ENCODE results near the gene SMIM32.

Gene SMIM32

GRCh38 chr5:136200761-136201160 lies 7.8 kb upstream of the SMIM32 start:
- H3K27ac ChIP-seq, result no peak overlapping the region
- TF ChIP-seq CTCF (IDR thresholded peaks at IDR 0.05), result no peak
- no peak for TF ChIP-seq ZFX (IDR thresholded peaks at IDR 0.05; ENCODE audit: borderline replicate concordance)

GRCh38 chr5:136200130-136200529 lies 7.2 kb upstream of the SMIM32 start:
- TF ChIP-seq ZFX (IDR thresholded peaks at IDR 0.05; ENCODE audit: borderline replicate concordance), result no peak
- TF ChIP-seq CTCF (IDR thresholded peaks at IDR 0.05), result no peak
- no peak overlapping the region for H3K27ac ChIP-seq

- H3K27ac ChIP-seq, result no peak overlapping the region
- no peak for TF ChIP-seq CTCF (IDR thresholded peaks at IDR 0.05)
- TF ChIP-seq ZFX (IDR thresholded peaks at IDR 0.05; ENCODE audit: borderline replicate concordance), result no peak
These were observed 6.4 kb upstream of the SMIM32 start for GRCh38 chr5:136199408-136199807.

- H3K27ac ChIP-seq, result no peak overlapping the region
- no peak for TF ChIP-seq ZFX (IDR thresholded peaks at IDR 0.05; ENCODE audit: borderline replicate concordance)
- no peak for TF ChIP-seq CTCF (IDR thresholded peaks at IDR 0.05)
These were observed 5.5 kb upstream of the SMIM32 start for GRCh38 chr5:136198453-136198852.

- TF ChIP-seq ZFX (IDR thresholded peaks at IDR 0.05; ENCODE audit: borderline replicate concordance) (no peak), CTCF (IDR thresholded peaks at IDR 0.05) (no peak)
- no peak overlapping the region for H3K27ac ChIP-seq
These were observed 4.6 kb upstream of the SMIM32 start for GRCh38 chr5:136197462-136198142.

GRCh38 chr5:136195971-136196820 lies 3.2 kb upstream of the SMIM32 start:
- H3K27ac ChIP-seq, result no peak overlapping the region
- TF ChIP-seq ZFX (IDR thresholded peaks at IDR 0.05; ENCODE audit: borderline replicate concordance) (no peak), CTCF (IDR thresholded peaks at IDR 0.05) (no peak)

GRCh38 chr5:136194576-136194975 lies 1.6 kb upstream of the SMIM32 start:
- no peak overlapping the region for H3K27ac ChIP-seq
- TF ChIP-seq CTCF (IDR thresholded peaks at IDR 0.05) (no peak), ZFX (IDR thresholded peaks at IDR 0.05; ENCODE audit: borderline replicate concordance) (no peak)

Measured in 22Rv1 (cell line).